Measurements from ENCODE around the gene TMC5. TPM values are rescaled to one million over a fixed set of nuclear protein-coding genes. Genes with fewer than 3 reads are reported as not detected.

TMC5 gene
- total RNA-seq, 4 donors from 2014 or later = 0.29 to 4.0 (median 1.4) TPM

- DNase-seq = no peak
- Histone ChIP-seq H3K9me3 (no peaks in the 10 kb centered on the region), H3K27me3 (no peaks in the 10 kb centered on the region), H3K4me1 (peaks cover 0 to 5% of the 10 kb centered on the region in 2 donors), H3K27ac (no peak overlapping the region), H3K36me3 (no peaks in the 10 kb centered on the region), H3K4me3 (replicated peaks in 1 of 3) (no peak overlapping the region)
- intact Hi-C loops (cut with DNase I) = no loop called here
- WGBS, 2 donors = 84 to 94% methylated on average over 6 of the region's 6 CpGs
- no peak for TF ChIP-seq CTCF (IDR thresholded peaks at IDR 0.05)
Observed at GRCh38 chr16:19472482-19472881, 54.8 kb downstream of the TMC5 start.

- Histone ChIP-seq H3K9me3 (no peaks in the 10 kb centered on the region), H3K27me3 (no peaks in the 10 kb centered on the region), H3K4me1 (peaks cover 0 to 5% of the 10 kb centered on the region in 2 donors), H3K36me3 (no peaks in the 10 kb centered on the region), H3K4me3 (replicated peaks in 1 of 3) (no peak overlapping the region), H3K27ac (no peak overlapping the region)
- WGBS, 2 donors = 63 to 70% methylated on average over 5 of the region's 5 CpGs
- DNase-seq = no peak
- TF ChIP-seq CTCF (IDR thresholded peaks at IDR 0.05) = no peak
- TF ChIP-seq POLR2A (IDR thresholded peaks at IDR 0.05) = no peak
- intact Hi-C loops (cut with DNase I) = no loop called here
Observed at GRCh38 chr16:19474617-19475016, 56.9 kb downstream of the TMC5 start.

GRCh38 chr16:19478505-19478904 lies 60.8 kb downstream of the TMC5 start:
- intact Hi-C loops (cut with DNase I) = no loop called here
- no peaks in the 10 kb centered on the region for H3K9me3 ChIP-seq
- no peak for DNase-seq
- TF ChIP-seq CTCF (IDR thresholded peaks at IDR 0.05) (no peak), POLR2A (IDR thresholded peaks at IDR 0.05) (no peak)
- no peak overlapping the region for H3K4me3 ChIP-seq (replicated peaks in 1 of 3)
- no peaks in the 10 kb centered on the region for H3K36me3 ChIP-seq
- no peaks in the 10 kb centered on the region for H3K27me3 ChIP-seq
- 91 to 95% methylated on average over 1 of the region's 1 CpG for WGBS, 2 donors
- peaks cover 0 to 5% of the 10 kb centered on the region in 2 donors for H3K4me1 ChIP-seq
- no peak overlapping the region for H3K27ac ChIP-seq

GRCh38 chr16:19479302-19479721 lies 61.6 kb downstream of the TMC5 start:
- Histone ChIP-seq H3K4me1 (peaks cover 0 to 5% of the 10 kb centered on the region in 2 donors), H3K27me3 (no peaks in the 10 kb centered on the region), H3K36me3 (no peaks in the 10 kb centered on the region), H3K27ac (no peak overlapping the region), H3K4me3 (replicated peaks in 1 of 3) (no peak overlapping the region), H3K9me3 (no peaks in the 10 kb centered on the region)
- TF ChIP-seq POLR2A (IDR thresholded peaks at IDR 0.05) (no peak), CTCF (IDR thresholded peaks at IDR 0.05) (no peak)
- DNase-seq = no peak
- intact Hi-C loops (cut with DNase I) = no loop called here
- WGBS, 2 donors = 70 to 85% methylated on average over 3 of the region's 3 CpGs

GRCh38 chr16:19481296-19481695 lies 63.6 kb downstream of the TMC5 start:
- intact Hi-C loops (cut with DNase I) = no loop called here
- TF ChIP-seq POLR2A (IDR thresholded peaks at IDR 0.05) (no peak), CTCF (IDR thresholded peaks at IDR 0.05) (no peak)
- H3K9me3 ChIP-seq = no peaks in the 10 kb centered on the region
- H3K4me1 ChIP-seq = peaks cover 0 to under 1% of the 10 kb centered on the region in 2 donors
- WGBS, 2 donors = 73 to 77% methylated on average over 2 of the region's 2 CpGs
- no peak overlapping the region for H3K27ac ChIP-seq
- peak in 1 of 2 donors; percentile 14 for DNase-seq
- H3K27me3 ChIP-seq = no peaks in the 10 kb centered on the region
- H3K36me3 ChIP-seq = no peaks in the 10 kb centered on the region
- no peak overlapping the region for H3K4me3 ChIP-seq (replicated peaks in 1 of 3)

All from thyroid gland (tissue), 4 donors.